ENCODE measurements around the gene AHR. TPM values are rescaled to one million over a fixed set of nuclear protein-coding genes. Genes with fewer than 3 reads are reported as not detected.

AHR gene
- total RNA-seq, 3 donors from 2014 or later = 103 to 349 (median 146) TPM

DNA sequence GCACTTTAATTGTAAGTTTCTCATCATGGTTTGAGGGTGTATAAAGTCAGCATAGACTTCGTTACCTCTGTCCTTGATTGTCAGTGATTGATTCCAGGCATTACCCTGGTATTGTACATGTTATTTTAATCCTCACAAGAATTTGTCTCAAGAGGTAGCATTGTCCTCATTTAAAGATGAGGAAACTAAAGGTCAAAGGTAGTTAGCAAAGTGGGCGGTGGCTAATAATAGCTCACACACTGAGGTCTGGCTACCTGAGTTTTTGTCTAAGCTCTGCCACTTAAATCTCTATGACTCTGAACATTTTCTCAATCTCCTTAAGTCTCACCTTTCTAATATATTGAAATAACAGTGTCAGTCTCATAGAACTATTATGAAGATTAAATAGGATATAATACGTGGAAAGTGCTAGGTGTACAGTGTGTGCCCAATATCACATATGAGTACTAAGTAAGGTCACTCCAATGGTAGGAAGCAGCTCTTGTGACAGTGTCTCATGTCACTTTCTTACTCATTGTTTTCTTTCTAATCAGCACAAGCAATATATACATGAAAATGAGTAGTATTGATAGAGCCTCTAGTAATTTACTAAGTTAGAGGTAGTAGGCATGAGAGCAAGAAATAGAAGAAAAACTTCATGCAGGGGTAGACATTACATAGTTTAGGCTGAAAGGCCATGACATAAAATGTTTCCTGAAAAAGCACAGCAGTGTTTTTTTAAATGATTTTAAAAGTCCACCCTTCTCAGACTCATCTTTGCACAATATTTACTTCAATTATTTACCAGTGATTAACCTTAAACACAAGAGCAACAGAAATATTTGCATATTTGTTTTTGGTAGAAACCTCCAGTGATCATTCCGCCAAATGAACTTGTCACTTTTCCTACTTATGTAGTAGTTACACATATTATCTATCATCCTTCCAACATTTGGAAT lies 21.0 kb downstream of the AHR start:
- peak overlapping the region; percentile 8 to 38 for H3K27ac ChIP-seq
- H3K27me3 ChIP-seq = no peaks in the 10 kb centered on the region
- H3K4me1 ChIP-seq = no peaks in the 10 kb centered on the region
- TF ChIP-seq POLR2A (IDR thresholded peaks at IDR 0.05) = no peak
- H3K36me3 ChIP-seq = no peaks in the 10 kb centered on the region
- DNase-seq (ENCODE audit: low spot score in 2 of 2) = no peak
- no peaks in the 10 kb centered on the region for H3K9me3 ChIP-seq
- no peak overlapping the region for H3K4me3 ChIP-seq
- intact Hi-C loops (cut with DNase I; ENCODE audit: low total_unique reads) = no loop called here

- Histone ChIP-seq H3K9me3 (no peaks in the 10 kb centered on the region), H3K27me3 (no peaks in the 10 kb centered on the region), H3K4me1 (peaks cover 0 to 2% of the 10 kb centered on the region in 2 donors), H3K4me3 (no peak overlapping the region), H3K27ac (peak overlapping the region; percentile 8 to 30), H3K36me3 (no peaks in the 10 kb centered on the region)
- DNase-seq (ENCODE audit: low spot score in 2 of 2) = no peak
- intact Hi-C loops (cut with DNase I; ENCODE audit: low total_unique reads) = no loop called here
- TF ChIP-seq, protein P1, sequence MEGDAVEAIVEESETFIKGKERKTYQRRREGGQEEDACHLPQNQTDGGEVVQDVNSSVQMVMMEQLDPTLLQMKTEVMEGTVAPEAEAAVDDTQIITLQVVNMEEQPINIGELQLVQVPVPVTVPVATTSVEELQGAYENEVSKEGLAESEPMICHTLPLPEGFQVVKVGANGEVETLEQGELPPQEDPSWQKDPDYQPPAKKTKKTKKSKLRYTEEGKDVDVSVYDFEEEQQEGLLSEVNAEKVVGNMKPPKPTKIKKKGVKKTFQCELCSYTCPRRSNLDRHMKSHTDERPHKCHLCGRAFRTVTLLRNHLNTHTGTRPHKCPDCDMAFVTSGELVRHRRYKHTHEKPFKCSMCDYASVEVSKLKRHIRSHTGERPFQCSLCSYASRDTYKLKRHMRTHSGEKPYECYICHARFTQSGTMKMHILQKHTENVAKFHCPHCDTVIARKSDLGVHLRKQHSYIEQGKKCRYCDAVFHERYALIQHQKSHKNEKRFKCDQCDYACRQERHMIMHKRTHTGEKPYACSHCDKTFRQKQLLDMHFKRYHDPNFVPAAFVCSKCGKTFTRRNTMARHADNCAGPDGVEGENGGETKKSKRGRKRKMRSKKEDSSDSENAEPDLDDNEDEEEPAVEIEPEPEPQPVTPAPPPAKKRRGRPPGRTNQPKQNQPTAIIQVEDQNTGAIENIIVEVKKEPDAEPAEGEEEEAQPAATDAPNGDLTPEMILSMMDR (IDR thresholded peaks at IDR 0.05) = no peak
- TF ChIP-seq POLR2AphosphoS5 (IDR thresholded peaks at IDR 0.05) (no peak), POLR2A (IDR thresholded peaks at IDR 0.05) (no peak)
These were observed 21.6 kb downstream of the AHR start for GRCh38 chr7:17320102-17320497.

GRCh38 chr7:17320657-17321056 lies 22.2 kb downstream of the AHR start:
- H3K9me3 ChIP-seq = no peaks in the 10 kb centered on the region
- H3K36me3 ChIP-seq = no peaks in the 10 kb centered on the region
- no peaks in the 10 kb centered on the region for H3K27me3 ChIP-seq
- no peak overlapping the region for H3K4me3 ChIP-seq
- DNase-seq (ENCODE audit: low spot score in 2 of 2) = no peak
- peak overlapping the region; percentile 19 to 30 for H3K27ac ChIP-seq
- TF ChIP-seq, protein P1 (IDR thresholded peaks at IDR 0.05) = no peak
- TF ChIP-seq POLR2AphosphoS5 (IDR thresholded peaks at IDR 0.05) = no peak
- no peak for TF ChIP-seq POLR2A (IDR thresholded peaks at IDR 0.05)
- H3K4me1 ChIP-seq = peaks cover 0 to 4% of the 10 kb centered on the region in 2 donors
- intact Hi-C loops (cut with DNase I; ENCODE audit: low total_unique reads) = no loop called here

DNA sequence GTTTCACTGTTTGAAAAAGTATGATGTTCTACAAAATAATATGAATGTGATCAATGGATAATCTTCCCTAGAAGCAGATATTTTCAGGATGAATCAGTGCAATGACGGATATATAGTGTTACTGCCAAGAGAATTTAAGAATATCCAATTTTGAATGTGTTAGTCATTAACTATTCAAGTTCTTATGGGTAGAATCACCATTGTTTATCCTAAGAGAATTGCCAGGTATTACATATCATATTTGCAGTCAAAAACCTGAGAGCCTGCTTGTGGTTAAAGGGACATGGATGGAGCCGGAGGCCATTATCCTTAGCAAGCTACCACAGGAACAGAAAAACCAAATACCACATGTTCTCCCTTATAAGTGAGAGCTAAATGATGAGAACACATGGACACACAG lies 26.9 kb downstream of the AHR start:
- no peaks in the 10 kb centered on the region for H3K36me3 ChIP-seq
- TF ChIP-seq, protein P1 (IDR thresholded peaks at IDR 0.05) = no peak
- TF ChIP-seq POLR2A (IDR thresholded peaks at IDR 0.05) (no peak), POLR2AphosphoS5 (IDR thresholded peaks at IDR 0.05) (no peak)
- DNase-seq (ENCODE audit: low spot score in 2 of 2) = no peak
- H3K27ac ChIP-seq = peak overlapping the region; percentile 23 to 27
- H3K4me1 ChIP-seq = peaks cover 0 to 4% of the 10 kb centered on the region in 2 donors
- H3K4me3 ChIP-seq = no peak overlapping the region
- no peaks in the 10 kb centered on the region for H3K9me3 ChIP-seq
- intact Hi-C loops (cut with DNase I; ENCODE audit: low total_unique reads) = no loop called here
- H3K27me3 ChIP-seq = no peaks in the 10 kb centered on the region

DNA sequence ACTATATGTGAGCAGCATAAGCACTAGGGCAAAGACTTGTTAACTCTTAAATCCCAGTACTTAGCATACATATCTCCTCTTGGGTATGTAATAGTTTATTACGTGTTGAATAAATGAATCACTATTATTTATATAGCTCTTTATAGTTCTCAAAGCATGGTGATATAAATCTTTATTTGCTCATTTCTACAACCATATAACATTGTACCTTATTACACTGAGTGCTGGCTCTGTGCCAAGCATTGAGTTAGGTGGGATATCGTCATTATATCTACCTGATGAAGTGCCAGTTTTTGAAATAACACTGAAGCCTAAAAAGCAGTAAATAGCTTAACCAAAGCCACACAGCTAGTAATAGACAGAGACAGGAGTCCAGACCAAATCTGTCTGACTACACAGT lies 27.9 kb downstream of the AHR start:
- DNase-seq (ENCODE audit: low spot score in 2 of 2) = no peak
- H3K4me1 ChIP-seq = peaks cover 0 to 4% of the 10 kb centered on the region in 2 donors
- intact Hi-C loops (cut with DNase I; ENCODE audit: low total_unique reads) = no loop called here
- H3K27me3 ChIP-seq = no peaks in the 10 kb centered on the region
- no peak overlapping the region for H3K4me3 ChIP-seq
- H3K9me3 ChIP-seq = no peaks in the 10 kb centered on the region
- peak overlapping the region; percentile 15 to 22 for H3K27ac ChIP-seq
- no peaks in the 10 kb centered on the region for H3K36me3 ChIP-seq
- TF ChIP-seq, protein P1 (IDR thresholded peaks at IDR 0.05) = no peak
- no peak for TF ChIP-seq POLR2AphosphoS5 (IDR thresholded peaks at IDR 0.05)
- TF ChIP-seq POLR2A (IDR thresholded peaks at IDR 0.05) = no peak
